GM20431 (cell line): ENCODE results near the gene TIFAB.

Experiments
- in situ Hi-C: fragments of 300-500 bp; cut with MseI, MboI; formaldehyde crosslinking; loops from one replicate; pipeline ENCODE4 v1.15.0; 2020; ENCODE audit warnings: low sequenced_read_pairs; ENCODE audit not compliant: unreplicated experiment

TIFAB gene

DNA sequence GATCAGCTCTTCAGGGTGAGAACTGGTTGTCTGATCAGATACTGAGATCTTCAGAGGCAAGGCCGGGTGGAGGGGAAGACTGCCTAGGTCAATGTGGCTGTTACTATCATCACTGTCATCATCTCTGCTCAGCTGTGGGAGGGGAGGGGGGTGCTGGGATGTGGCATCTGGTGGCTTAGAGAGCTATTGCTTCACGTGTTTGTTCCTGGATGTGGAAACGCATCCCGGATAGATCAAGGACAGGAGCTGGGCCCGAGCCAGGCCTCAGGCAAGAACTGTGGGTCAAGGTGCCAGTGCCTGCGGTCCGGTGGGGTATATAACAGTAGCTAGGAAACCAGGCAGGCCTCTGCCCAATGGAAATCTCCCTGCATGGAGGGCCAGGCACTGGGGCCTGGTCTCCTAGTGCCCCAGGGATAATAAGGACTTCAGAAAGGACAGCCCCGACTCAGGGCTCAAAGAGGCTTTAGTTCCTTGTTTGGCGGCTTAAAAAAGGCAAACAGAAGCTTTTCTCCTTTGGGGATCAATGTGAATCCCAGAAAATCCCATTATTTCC lies 30.3 kb upstream of the TIFAB start:
- in situ Hi-C loops = no loop called here

DNA sequence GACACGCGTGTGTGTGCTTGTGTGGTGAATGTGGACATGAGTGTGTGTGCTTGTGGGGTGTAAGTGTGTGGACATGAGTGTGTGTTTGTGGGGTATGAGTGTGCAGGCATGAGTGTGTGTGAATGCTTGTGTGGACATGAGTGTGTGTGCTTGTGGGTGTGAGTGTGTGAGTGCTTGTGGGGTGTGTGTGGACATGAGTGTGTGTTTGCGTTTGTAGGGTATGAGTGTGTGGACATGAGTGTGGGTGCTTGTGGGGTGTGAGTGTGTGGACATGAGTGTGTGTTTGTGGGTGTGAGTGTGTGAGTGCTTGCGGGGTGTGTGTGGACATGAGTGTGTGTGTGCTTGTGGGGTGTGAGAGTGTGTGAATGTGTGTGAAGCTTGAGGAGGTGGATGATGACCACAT lies 29.8 kb upstream of the TIFAB start:
- in situ Hi-C loops = no loop called here

DNA sequence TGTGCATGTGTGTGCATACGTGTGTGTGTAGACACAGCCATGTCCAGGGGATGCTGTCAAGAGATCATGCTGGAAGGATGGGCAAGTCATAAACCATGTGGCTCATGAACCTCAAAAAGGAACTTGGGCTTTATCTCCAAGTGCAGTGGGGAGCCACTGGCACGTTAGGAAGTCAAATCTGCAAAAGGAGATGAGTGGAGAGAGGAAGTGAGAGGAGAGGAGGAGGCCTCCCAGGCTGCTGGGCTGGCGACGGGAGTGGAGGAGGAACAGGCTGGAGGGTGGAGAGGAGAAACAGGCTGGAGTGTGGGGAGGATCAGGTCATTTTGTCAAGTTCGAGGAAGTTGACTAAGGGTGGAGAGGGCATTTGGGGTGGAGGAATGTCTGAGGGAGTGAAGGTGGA lies 29.2 kb upstream of the TIFAB start:
- in situ Hi-C loops = no loop called here

DNA sequence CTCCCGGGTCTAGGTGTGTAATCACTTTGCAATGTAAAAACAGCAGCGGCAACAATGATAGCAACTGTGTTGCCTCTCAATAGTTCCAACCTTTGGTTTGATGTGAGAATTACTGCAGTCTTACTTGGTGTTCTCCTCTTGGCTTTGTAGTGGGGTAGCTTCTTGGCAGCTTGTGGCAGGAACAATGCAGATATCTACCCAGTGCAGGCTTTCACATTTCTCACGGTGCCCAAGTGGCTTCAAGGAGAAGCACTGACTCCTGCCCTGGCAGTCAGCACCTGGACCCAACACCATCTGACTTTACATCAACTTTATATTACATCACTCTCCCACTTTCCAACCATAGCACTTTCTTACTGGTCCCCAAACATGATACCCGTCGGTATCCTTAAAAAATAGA lies 28.4 kb upstream of the TIFAB start:
- in situ Hi-C loops = no loop called here

DNA sequence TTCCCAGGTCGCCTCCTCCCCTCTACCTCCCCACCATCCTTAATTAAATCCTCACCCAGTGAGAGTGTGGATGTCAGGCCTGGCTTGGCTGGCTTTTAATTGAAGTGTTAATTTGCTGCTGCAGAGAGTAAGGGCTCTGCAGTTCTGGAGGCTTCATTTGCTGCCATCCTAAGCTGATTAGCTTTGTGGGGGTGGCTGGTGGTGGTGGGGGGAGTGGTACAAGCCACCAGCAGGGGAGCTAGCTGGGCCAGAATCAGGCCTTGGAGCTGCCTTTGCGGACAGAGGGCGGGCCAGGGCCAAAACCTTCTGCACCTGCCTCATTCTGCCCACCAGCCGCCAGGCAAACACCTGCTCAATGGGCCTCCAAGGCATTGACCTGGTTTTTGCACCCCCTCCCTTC lies 26.8 kb upstream of the TIFAB start:
- in situ Hi-C loops = no loop called here

DNA sequence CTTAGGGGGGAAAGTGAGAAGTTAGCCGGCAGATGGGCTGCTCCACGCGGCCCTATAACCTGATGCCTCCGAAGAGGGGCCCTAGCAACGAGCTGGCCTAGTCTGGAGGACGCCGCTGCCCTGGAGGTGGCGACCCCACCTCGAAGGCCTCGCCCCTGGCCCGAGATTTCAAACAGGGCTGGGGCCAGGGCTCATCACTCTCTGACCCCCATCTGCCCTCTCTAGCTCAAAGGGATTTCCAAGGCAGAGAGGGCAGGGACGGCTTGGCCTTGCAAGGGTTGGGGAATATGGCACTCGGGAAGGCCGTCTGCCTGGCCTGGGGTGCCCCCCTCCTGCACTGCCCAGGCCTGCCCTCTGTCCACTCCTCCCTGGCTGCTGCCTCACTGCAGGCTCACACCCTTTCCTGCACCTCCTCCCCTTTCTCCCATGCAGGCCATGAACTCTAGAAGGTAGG lies 25.5 kb upstream of the TIFAB start:
- in situ Hi-C loops = no loop called here

DNA sequence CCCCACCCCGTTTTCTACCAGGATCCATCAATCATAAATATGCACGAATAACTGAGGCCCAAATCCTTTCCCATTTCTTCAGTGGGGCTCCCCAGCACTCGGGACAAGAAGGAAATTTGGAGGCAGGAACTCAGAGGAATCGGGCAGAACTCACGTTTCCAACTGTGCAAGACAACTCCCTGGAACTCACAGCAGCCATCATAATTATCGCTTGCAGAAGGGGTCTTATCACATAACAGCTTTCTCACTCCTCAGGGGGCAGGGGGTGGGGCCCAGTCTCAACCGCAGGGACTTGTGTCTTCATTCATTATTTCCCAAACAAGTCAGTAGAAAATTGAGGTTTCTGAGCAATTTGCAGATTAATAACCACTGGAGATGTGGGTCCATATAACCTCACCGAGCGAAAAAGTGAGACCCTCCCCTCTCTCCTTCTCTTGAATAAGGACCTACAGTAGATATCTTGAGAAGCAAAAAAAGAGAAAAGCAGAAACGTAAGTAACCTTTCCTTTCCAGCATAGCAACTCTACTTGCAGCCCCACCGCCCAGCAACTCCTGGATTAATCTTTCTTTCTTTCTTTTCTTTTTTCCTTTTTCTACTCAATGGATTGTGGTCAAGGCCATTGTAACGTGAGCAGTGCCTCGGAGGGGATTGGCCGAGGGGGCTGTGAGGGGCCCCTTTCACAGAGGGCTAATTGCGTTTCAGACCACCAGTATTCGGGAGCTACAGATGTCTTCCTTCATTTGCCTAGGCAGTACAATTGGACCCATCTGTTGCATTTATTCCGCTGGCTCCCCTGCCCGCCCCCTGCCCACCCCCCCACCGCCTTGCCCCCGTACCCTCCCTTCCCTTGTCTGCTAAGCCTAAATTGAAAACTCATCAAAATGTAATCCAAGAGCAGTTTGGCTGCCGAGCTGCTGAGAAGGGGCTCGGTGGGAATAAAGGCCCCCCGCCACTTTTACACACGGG lies 24.7 kb upstream of the TIFAB start:
- in situ Hi-C loops = no loop called here

DNA sequence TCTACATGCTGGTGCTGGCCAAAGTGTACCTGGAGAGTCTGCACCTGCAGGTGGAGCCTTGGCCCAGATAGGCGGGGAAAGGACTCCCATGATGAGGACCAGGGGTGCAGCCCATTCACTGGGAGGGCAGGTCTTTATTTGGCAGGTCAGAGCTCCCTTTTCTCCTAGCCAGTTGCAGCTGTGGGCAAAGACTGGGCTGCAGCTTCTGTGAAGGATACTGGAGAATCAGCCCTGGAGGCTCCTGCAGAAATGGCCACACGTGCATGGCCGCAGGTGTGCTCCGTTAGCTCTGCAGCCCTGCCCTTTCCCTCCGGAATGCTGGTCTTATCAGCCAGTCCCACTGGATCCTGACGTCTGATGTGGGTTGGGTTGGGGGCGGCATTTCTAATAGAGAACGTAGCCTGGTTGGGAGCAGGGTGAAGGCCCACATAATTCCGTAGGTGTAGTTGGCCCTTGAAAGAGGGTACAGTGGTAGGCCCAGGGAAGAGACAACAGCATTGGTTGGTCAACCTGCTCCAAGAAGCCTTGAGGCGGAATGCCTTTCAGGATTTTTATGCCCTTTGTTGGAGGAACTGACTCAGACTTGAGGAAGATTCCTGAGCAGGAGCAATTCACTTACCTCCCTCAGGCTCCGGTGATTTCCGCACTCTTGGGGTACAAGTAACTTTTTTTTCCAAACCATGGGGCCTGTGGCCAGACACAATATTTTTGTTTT lies 22.0 kb upstream of the TIFAB start:
- in situ Hi-C loops = no loop called here

DNA sequence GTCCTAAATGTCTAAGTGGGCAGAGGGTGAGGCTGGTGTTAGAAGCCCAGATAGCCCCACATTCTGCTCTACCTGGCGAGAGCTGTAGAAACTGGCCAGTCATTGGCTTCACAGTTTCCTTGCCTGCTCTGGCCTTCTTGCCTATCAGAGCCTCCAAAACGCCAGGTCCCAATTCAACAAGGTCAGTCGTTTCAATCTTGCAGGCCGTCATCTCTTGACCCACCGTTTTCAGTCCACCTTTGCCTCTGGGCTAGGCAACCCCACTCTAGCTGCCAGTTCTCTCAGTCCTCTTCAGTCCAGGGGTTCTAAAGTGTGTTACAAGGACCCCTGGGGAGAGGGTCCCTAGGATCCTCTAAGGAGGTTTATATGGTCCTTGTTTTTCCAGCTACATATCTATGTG lies 20.0 kb upstream of the TIFAB start:
- in situ Hi-C loops = no loop called here

DNA sequence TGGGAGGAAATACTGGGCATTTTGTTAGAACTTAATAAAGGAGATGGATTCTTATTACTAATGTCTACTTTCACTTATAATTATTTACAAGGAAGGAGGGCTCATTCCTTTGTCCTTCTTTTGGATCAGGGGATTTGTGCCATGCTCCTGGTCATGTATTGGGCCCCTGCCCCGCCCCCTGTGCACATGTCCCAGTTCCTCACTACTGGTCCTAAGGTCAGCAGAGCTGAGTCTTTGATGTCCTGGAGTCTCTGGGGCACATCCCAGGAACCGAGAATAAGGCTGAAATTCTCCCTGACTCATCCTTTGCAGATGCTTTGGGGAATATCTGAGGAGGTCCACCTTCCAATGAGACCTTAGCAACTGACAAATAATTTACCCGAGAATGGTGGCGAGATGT lies 19.6 kb upstream of the TIFAB start:
- in situ Hi-C loops = no loop called here

DNA sequence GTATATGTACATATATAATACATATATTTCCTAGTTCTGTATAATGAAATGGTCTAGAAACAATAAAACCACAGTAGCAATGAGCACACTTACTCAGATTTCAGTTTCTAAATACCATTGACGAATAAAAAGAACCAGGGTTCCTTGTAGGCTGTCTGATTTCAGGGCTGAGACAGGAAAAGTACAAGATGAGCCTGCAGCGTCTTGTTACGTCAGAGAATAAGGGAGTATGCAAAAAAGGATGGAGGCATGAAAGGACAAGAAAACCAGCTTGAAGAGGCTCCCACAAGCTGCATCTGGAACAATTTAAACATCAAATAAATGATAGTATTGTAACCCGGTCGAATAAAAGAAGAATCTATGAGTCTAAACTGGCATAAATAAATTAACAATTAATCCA lies 17.8 kb upstream of the TIFAB start:
- in situ Hi-C loops = loop anchor here (10.0 kb wide), 1 partner anchor 85 kb away; no protein-coding TSS in a partner anchor

DNA sequence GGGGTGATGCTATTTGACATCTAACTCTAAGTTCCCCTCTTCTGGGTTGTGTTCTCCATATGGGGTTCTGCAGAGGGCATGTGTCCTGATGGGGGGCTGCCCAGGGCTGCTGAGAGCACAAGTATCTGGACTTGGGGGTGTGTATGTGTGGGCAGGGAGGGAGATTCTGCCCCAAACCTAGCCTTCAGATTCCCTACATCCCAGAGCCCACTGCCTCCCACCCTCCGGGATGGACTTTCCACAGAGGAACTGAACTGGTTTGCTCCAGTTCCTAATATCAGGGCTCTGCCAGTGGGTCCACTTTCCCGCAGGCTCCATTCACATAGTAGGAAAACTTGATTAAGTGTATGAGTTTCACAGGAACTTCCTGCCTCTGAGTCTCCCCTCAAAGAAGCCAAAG lies 16.4 kb upstream of the TIFAB start:
- in situ Hi-C loops = loop anchor here (10.0 kb wide), 1 partner anchor 86 kb away; no protein-coding TSS in a partner anchor

DNA sequence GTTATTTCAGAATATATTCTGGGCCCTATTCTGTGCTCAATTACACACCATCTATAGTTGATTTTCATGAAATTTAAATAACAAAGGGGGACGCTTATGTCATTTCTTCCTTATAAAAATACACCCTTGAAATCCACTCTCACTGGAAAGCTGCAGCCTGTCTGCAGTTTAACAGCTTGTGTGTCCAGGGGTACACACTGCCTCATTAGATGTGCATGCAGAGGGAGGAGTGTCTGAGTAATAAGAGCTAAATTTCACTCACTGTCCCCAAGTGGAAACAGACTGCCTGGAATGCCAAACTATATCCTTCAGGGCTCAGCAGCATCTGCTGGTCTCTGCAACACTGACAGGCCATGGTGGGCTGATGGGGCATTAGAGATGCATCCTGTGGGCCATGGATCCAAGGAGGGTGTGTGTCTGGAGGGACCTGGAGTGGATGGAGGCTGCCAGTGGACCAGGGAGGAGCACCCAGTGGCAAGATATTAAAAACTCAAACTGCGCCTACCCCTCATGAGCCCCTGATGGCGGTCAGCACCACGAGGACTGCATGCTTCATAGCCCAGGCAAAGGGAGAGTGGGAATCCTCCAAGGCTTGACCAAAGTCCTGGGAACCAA lies 15.8 kb upstream of the TIFAB start:
- in situ Hi-C loops = loop anchor here (10.0 kb wide), 1 partner anchor 87 kb away; no protein-coding TSS in a partner anchor

DNA sequence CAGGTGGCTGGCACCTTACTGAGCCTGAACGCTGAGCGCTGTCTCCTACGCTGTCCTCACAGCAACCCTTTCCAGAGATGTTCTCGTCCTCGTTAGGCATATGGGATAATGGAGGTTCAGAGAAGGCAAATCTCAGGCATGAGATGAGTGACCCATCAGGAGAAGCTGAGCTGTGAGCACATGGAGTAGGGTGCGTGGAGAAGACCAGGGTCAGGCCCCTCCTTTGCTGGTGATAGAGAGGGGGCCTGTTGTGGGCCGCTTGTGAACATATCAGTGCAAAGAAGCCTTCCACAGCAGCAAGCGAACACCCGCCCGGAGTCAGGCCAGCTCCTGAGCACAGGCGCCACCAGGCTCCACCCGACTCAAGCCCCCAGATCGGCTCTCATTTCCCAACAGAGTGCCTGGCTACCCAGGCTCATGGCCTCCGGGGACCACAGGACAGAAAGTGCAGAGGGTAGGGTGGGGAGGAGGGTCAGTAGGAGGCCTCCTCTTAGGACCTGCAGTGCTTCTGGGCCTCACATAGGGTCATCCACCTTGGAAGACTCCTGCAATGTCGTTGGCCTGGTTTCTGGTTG lies 15.0 kb upstream of the TIFAB start:
- in situ Hi-C loops = loop anchor here (10.0 kb wide), 1 partner anchor 88 kb away; no protein-coding TSS in a partner anchor

DNA sequence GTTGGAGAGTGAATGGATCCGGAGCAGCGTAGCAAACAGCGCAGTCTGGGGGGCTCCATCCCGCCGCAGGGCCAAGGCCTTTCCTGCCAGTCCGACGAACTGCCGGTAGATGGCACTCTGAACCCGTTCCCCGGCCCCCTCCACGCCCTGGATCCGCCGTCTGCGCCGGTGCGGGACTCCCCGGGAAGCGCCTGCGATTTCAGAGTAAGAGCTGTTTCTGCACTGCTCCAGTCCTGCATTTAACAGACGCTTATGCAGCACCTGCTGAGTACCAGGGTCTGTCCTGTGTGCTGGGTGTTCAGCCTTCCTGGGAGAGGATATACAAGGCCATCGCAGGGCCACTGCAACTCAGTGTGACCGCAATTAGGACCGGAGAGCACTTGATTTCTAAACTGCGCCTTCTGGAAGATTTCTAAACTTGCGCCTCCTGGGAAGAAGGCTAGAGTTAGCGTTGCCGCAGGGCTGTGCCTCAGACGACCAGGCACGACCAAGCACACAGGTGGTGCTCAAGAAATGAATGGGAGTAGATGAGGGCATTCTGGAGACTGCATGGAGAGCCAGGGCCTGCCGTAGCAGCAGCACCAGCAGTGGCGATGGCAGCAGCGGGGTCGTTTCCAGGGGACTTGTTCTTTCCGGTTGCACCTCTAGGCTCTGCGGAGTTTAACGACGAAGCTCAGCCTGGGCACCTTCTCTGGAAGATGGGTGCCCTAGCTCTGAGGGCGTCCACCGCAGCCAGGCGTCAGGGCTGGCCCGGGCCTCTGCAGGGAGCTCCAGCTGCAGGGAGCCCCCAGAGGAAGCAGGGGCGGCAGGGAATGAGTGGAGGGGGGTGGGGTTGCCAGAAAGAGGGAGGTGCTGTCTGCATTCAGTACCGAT lies 14.3 kb upstream of the TIFAB start:
- in situ Hi-C loops = loop anchor here (10.0 kb wide), 1 partner anchor 88 kb away; no protein-coding TSS in a partner anchor

DNA sequence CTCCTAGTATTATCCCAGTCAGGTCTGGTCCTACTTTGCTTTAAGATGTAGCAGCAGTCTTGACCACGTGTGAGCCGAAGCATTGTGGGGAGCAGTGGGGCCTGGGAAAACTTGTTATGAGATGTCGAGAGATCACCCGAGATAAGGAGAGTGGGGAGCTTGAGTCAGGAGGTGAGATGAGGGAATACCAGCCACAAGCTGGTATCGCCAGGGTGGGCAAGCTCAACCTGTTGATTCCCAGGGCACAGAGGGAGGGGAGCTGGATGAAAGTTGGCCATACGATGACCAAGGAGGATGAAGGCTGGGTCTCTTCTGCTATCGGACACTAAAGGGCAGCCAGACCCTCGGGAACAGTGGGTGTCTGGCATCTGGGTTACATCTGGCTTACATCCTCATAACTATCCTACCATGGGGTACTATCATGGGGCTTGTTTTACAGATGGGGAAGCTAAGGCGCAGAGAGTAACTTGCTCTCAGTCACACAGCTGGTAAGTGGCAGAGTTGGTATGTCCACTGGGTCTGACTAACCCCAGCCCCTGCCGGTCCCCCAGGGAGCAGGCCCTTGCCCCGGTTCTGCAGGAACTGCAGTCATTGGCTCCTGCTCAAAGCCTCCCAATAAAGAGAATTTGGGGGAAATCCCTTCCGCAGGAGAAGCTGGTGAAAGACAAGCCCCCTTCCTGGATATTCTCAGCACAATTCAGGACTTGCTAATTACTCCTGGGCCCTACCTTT lies 13.4 kb upstream of the TIFAB start:
- in situ Hi-C loops = loop anchor here (10.0 kb wide), 1 partner anchor 89 kb away; no protein-coding TSS in a partner anchor

DNA sequence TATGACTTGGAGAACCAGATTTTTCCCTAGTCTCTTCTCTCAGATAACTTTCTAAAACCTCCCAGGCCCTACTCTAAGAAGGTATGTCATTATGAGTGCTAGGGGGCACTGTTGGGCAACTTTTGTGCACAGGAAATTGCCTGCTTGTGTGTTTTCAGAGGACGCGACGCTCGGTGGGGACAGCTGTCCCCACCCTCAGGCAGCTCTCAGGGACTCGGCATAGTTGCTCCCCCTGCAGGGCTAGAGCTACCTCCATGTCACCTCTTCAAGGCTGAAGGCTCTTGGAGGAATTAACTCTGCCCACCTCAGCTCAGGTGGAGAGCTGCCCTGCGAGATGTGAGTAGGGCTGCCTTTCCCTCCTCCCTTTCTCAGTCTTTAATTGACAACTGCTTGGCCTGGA lies 10.2 kb upstream of the TIFAB start:
- in situ Hi-C loops = loop anchor here (10.0 kb wide), 1 partner anchor 92 kb away; no protein-coding TSS in a partner anchor
